Liver (tissue), 9 donors: ENCODE results near the gene CCDC6. TPM values are rescaled to one million over a fixed set of nuclear protein-coding genes. Genes with fewer than 3 reads are reported as not detected.

Source experiments
- DNase-seq: peaks from one replicate; pipeline ENCODE4 v3.0.0-alpha.2; 2017; ENCODE audit warnings: low spot score
- H3K27ac ChIP-seq, 2 donors: one replicate each; pipeline ENCODE4 v1.7.0; 2013; ENCODE audit warnings: inconsistent platforms in 2 of 2, low read length in 2 of 2, control low read depth in 1 of 2, low read depth in 1 of 2, mild to moderate bottlenecking in 1 of 2
- H3K27me3 ChIP-seq, 4 donors: one replicate each; pipeline versions ENCODE4 v1.6.1 to v1.7.0; 2013; ENCODE audit warnings: low read length in 3 of 4, inconsistent platforms in 1 of 4, mild to moderate bottlenecking in 1 of 4, moderate library complexity in 1 of 4; ENCODE audit not compliant: control insufficient read depth in 4 of 4, insufficient read depth in 4 of 4
- H3K36me3 ChIP-seq, 4 donors: one replicate each; pipeline versions ENCODE4 v1.6.1 to v1.7.0; 2013; ENCODE audit warnings: low read length in 3 of 4, mild to moderate bottlenecking in 3 of 4, low read depth in 1 of 4, moderate library complexity in 1 of 4; ENCODE audit not compliant: control insufficient read depth in 4 of 4, insufficient read depth in 3 of 4
- H3K4me1 ChIP-seq, 4 donors: one replicate each; pipeline versions ENCODE4 v1.6.1 to v1.7.0; 2013; ENCODE audit warnings: low read length in 3 of 4, mild to moderate bottlenecking in 3 of 4, moderate library complexity in 1 of 4; ENCODE audit not compliant: control insufficient read depth in 4 of 4, insufficient read depth in 4 of 4
- H3K4me3 ChIP-seq, 3 donors: one replicate each; pipeline versions ENCODE4 v1.6.1 to v1.7.0; 2013; ENCODE audit warnings: low read length in 3 of 3, control low read depth in 1 of 3, low read depth in 1 of 3, mild to moderate bottlenecking in 1 of 3
- H3K9ac ChIP-seq, 2 donors: one replicate each; pipeline ENCODE4 v1.7.0; 2013; ENCODE audit warnings: low read length in 2 of 2, mild to moderate bottlenecking in 2 of 2, moderate library complexity in 2 of 2, control low read depth in 1 of 2, low read depth in 1 of 2
- H3K9me3 ChIP-seq, 4 donors: one replicate each; pipeline versions ENCODE4 v1.6.1 to v1.7.0; 2013; ENCODE audit warnings: low read length in 3 of 4; ENCODE audit not compliant: control insufficient read depth in 4 of 4
- ATF3 ChIP-seq: IDR thresholded peaks from 2 replicates; pipeline ENCODE4 v1.6.1; 2016; ENCODE audit warnings: antibody characterized with exemption
- CTCF ChIP-seq: fragments of 150-350 bp; IDR thresholded peaks from 2 replicates; pipeline ENCODE4 v1.5.1; 2017; ENCODE audit warnings: improper control_type of control experiment, low read depth, low read length; ENCODE audit not compliant: missing input control
- EGR1 ChIP-seq, 2 donors: IDR thresholded peaks; 2 replicates each; pipeline ENCODE4 v1.6.1; 2016 to 2018; ENCODE audit warnings: antibody characterized with exemption in 2 of 2, low read depth in 2 of 2
- FOXA1 ChIP-seq: IDR thresholded peaks from 2 replicates; pipeline ENCODE4 v1.6.1; 2016; ENCODE audit warnings: antibody characterized with exemption
- FOXA2 ChIP-seq: IDR thresholded peaks from 2 replicates; pipeline ENCODE4 v1.6.1; 2016; ENCODE audit warnings: antibody characterized with exemption
- GABPA ChIP-seq, 2 donors: IDR thresholded peaks in 1 of 2; conservative IDR thresholded peaks in 1 of 2; 2 replicates each; pipeline ENCODE4 v1.6.1; 2016; ENCODE audit warnings: antibody characterized with exemption in 2 of 2, mild to moderate bottlenecking in 1 of 2, moderate library complexity in 1 of 2
- HNF4A ChIP-seq, 2 donors: conservative IDR thresholded peaks; 2 replicates each; pipeline ENCODE4 v1.6.1; 2016; ENCODE audit warnings: antibody characterized with exemption in 2 of 2, mild to moderate bottlenecking in 2 of 2
- HNF4G ChIP-seq: IDR thresholded peaks from 2 replicates; pipeline ENCODE4 v1.6.1; 2016; ENCODE audit warnings: antibody characterized with exemption
- JUND ChIP-seq, 2 donors: IDR thresholded peaks; 2 replicates each; pipeline ENCODE4 v1.6.1; 2016; ENCODE audit warnings: antibody characterized with exemption in 2 of 2
- NR2F2 ChIP-seq: IDR thresholded peaks from 2 replicates; pipeline ENCODE4 v1.6.1; 2016; ENCODE audit warnings: antibody characterized with exemption
- RAD21 ChIP-seq, 2 donors: IDR thresholded peaks; 2 replicates each; pipeline ENCODE4 v1.6.1; 2016; ENCODE audit warnings: antibody characterized with exemption in 2 of 2, mild to moderate bottlenecking in 2 of 2
- REST ChIP-seq: IDR thresholded peaks from 2 replicates; pipeline ENCODE4 v1.6.1; 2016; ENCODE audit warnings: antibody characterized with exemption, mild to moderate bottlenecking
- RXRA ChIP-seq, 2 donors: IDR thresholded peaks; 2 replicates each; pipeline ENCODE4 v1.6.1; 2017 to 2018; ENCODE audit warnings: antibody characterized with exemption in 2 of 2, mild to moderate bottlenecking in 1 of 2
- SP1 ChIP-seq: IDR thresholded peaks from 2 replicates; pipeline ENCODE4 v1.6.1; 2018; ENCODE audit warnings: antibody characterized with exemption, mild to moderate bottlenecking
- TAF1 ChIP-seq: conservative IDR thresholded peaks from 2 replicates; pipeline ENCODE4 v1.6.1; 2016; ENCODE audit warnings: antibody characterized with exemption, mild to moderate bottlenecking
- YY1 ChIP-seq: IDR thresholded peaks from 2 replicates; pipeline ENCODE4 v1.6.1; 2016; ENCODE audit warnings: antibody characterized with exemption, mild to moderate bottlenecking
- WGBS: extraction: QIAGEN DNeasy Blood & Tissue Kit; methylation state at CpG from one replicate; pipeline ENCODE4 v1.1.7; 2013; 5-methylcytosine and 5-hydroxymethylcytosine counted together
- polyA plus RNA-seq, 2 donors: library from polyadenylated mRNA; stranded (reverse) in 1 of 2; unstranded in 1 of 2; fragments of 200-250 nt in 1 of 2; fragments of >200 nt in 1 of 2; fragmentation: Nextera tagmentation in 1 of 2; extraction: Ambion mirVana in 1 of 2; gene quantifications; one replicate each; pipeline versions ENCODE4 v1.2.1 to v1.2.3, GENCODE V29; 2013 to 2015
- total RNA-seq, 2 donors: library from RNA; depleted of rRNA; stranded (reverse); fragments of >200 nt; gene quantifications; one replicate each; pipeline ENCODE4 v1.2.3, GENCODE V29; 2014
- TF ChIP-seq, protein P1 (sequence below): IDR thresholded peaks from 2 replicates; pipeline ENCODE4 v1.6.1; 2016; ENCODE audit warnings: antibody characterized with exemption
- TF ChIP-seq, protein P2 (sequence below): IDR thresholded peaks from 2 replicates; pipeline ENCODE4 v1.6.1; 2016; ENCODE audit warnings: antibody characterized with exemption
- donor health status: healthy.
- donor health status: healthy.
- donor health status: healthy.
- donor health status: healthy.
- donor health status: healthy.

Gene CCDC6
- total and polyA plus RNA-seq, 4 donors: 4.7 to 14.3 (median 8.8) TPM

DNA sequence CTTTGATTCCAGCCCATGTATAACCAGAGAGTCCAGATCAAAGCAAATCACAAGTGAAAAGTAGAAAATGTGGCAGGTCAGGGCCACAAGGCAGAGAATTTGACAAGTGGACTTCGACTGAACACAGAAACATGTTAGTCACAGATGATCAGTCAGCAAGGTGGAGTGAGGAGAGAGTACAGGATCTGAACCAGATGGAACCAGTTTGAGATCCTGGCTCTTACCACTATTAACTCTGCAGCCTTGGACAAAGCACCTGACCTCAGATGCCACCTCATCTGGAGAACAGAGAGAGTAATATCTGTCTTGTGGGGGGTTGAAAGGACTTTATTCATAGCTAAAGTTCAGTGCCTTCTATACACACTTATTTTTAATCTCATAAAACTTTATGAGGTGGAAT is 157.5 kb downstream of the CCDC6 start:
- WGBS: 39% methylated on average over 1 of the region's 1 CpG

More for the DNA sequence above, 157.5 kb downstream of the CCDC6 start:
- TF ChIP-seq ATF3: no peak
- no peak for TF ChIP-seq FOXA2
- TF ChIP-seq, protein P1, sequence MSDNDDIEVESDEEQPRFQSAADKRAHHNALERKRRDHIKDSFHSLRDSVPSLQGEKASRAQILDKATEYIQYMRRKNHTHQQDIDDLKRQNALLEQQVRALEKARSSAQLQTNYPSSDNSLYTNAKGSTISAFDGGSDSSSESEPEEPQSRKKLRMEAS: no peak
- no peak for TF ChIP-seq JUND (IDR thresholded peaks at IDR 0.05)
- TF ChIP-seq GABPA (IDR thresholded peaks at IDR 0.05 in 1 of 2, conservative IDR thresholded peaks at IDR 0.05 in 1 of 2): no peak
- TF ChIP-seq CTCF: no peak
- no peak for TF ChIP-seq RAD21 (IDR thresholded peaks at IDR 0.05)
- no peak for TF ChIP-seq YY1
- no peak for TF ChIP-seq REST
- no peak for TF ChIP-seq HNF4A (conservative IDR thresholded peaks at IDR 0.05)
- no peak for TF ChIP-seq TAF1
- TF ChIP-seq FOXA1: no peak
- TF ChIP-seq HNF4G: no peak
- no peak for TF ChIP-seq RXRA (IDR thresholded peaks at IDR 0.05)
- TF ChIP-seq NR2F2: no peak
- no peak for TF ChIP-seq SP1
- TF ChIP-seq, protein P2, sequence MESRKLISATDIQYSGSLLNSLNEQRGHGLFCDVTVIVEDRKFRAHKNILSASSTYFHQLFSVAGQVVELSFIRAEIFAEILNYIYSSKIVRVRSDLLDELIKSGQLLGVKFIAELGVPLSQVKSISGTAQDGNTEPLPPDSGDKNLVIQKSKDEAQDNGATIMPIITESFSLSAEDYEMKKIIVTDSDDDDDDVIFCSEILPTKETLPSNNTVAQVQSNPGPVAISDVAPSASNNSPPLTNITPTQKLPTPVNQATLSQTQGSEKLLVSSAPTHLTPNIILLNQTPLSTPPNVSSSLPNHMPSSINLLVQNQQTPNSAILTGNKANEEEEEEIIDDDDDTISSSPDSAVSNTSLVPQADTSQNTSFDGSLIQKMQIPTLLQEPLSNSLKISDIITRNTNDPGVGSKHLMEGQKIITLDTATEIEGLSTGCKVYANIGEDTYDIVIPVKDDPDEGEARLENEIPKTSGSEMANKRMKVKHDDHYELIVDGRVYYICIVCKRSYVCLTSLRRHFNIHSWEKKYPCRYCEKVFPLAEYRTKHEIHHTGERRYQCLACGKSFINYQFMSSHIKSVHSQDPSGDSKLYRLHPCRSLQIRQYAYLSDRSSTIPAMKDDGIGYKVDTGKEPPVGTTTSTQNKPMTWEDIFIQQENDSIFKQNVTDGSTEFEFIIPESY: no peak
- TF ChIP-seq EGR1 (IDR thresholded peaks at IDR 0.05; ENCODE audit: low read depth in 2 of 2): no peak
- Histone ChIP-seq H3K9me3 (no peaks in the 10 kb centered on the region), H3K4me1 (no peaks in the 10 kb centered on the region), H3K27me3 (peaks cover 0 to 7% (median 0%) of the 10 kb centered on the region in 4 donors), H3K4me3 (no peak overlapping the region), H3K9ac (no peak overlapping the region), H3K27ac (no peak overlapping the region), H3K36me3 (no peaks in the 10 kb centered on the region)
- no peak for DNase-seq
